ENCODE data around the gene NRIP1.

Gene NRIP1

GRCh38 chr21:15020797-15021196, 44.0 kb downstream of the NRIP1 start:
- intact Hi-C loops (cut with DNase I; ENCODE audit: low total_unique reads) = no loop called here
- Histone ChIP-seq H3K9me3 (no peaks in the 10 kb centered on the region), H3K4me1 (no peaks in the 10 kb centered on the region), H3K4me3 (no peak overlapping the region), H3K27ac (no peak overlapping the region), H3K36me3 (no peaks in the 10 kb centered on the region), H3K27me3 (no peaks in the 10 kb centered on the region)
- TF ChIP-seq CTCF (IDR thresholded peaks at IDR 0.05) = no peak
- no peak for DNase-seq

GRCh38 chr21:15018382-15018781, 46.4 kb downstream of the NRIP1 start:
- no peak overlapping the region for H3K27ac ChIP-seq
- intact Hi-C loops (cut with DNase I; ENCODE audit: low total_unique reads) = no loop called here
- H3K27me3 ChIP-seq = no peaks in the 10 kb centered on the region
- H3K4me1 ChIP-seq = no peaks in the 10 kb centered on the region
- H3K4me3 ChIP-seq = no peak overlapping the region
- TF ChIP-seq CTCF (IDR thresholded peaks at IDR 0.05) = no peak
- DNase-seq = no peak
- no peaks in the 10 kb centered on the region for H3K36me3 ChIP-seq
- no peaks in the 10 kb centered on the region for H3K9me3 ChIP-seq

GRCh38 chr21:15015622-15016471, 49.0 kb downstream of the NRIP1 start:
- DNase-seq = no peak
- intact Hi-C loops (cut with DNase I; ENCODE audit: low total_unique reads) = no loop called here
- no peak overlapping the region for H3K27ac ChIP-seq
- H3K4me3 ChIP-seq = no peak overlapping the region
- no peaks in the 10 kb centered on the region for H3K4me1 ChIP-seq
- H3K27me3 ChIP-seq = no peaks in the 10 kb centered on the region
- TF ChIP-seq CTCF (IDR thresholded peaks at IDR 0.05) = no peak
- peaks cover 0 to 5% (median 0%) of the 10 kb centered on the region in 3 donors for H3K36me3 ChIP-seq
- H3K9me3 ChIP-seq = no peaks in the 10 kb centered on the region

GRCh38 chr21:15014221-15014620, 50.6 kb downstream of the NRIP1 start:
- Histone ChIP-seq H3K9me3 (no peaks in the 10 kb centered on the region), H3K4me1 (no peaks in the 10 kb centered on the region), H3K4me3 (no peak overlapping the region), H3K27me3 (no peaks in the 10 kb centered on the region), H3K27ac (no peak overlapping the region), H3K36me3 (peaks cover 0 to 8% (median 0%) of the 10 kb centered on the region in 3 donors)
- no peak for TF ChIP-seq CTCF (IDR thresholded peaks at IDR 0.05)
- intact Hi-C loops (cut with DNase I; ENCODE audit: low total_unique reads) = no loop called here
- DNase-seq = no peak

GRCh38 chr21:15011967-15012366, 52.8 kb downstream of the NRIP1 start:
- H3K4me1 ChIP-seq = peaks cover 0 to under 1% (median under 1%) of the 10 kb centered on the region in 4 donors
- DNase-seq = no peak
- H3K9me3 ChIP-seq = no peaks in the 10 kb centered on the region
- peaks cover 0 to 8% (median 0%) of the 10 kb centered on the region in 3 donors for H3K36me3 ChIP-seq
- H3K27me3 ChIP-seq = no peaks in the 10 kb centered on the region
- H3K4me3 ChIP-seq = no peak overlapping the region
- no peak overlapping the region for H3K27ac ChIP-seq
- TF ChIP-seq CTCF (IDR thresholded peaks at IDR 0.05) = no peak
- intact Hi-C loops (cut with DNase I; ENCODE audit: low total_unique reads) = no loop called here
